ENCODE results near the gene NDUFV2.
"Not testable (repeated sequence)": the region's sequence is repeated elsewhere in the genome, so short reads cannot be mapped to it uniquely, and the experiment has no call there.

The NDUFV2 gene

DNA sequence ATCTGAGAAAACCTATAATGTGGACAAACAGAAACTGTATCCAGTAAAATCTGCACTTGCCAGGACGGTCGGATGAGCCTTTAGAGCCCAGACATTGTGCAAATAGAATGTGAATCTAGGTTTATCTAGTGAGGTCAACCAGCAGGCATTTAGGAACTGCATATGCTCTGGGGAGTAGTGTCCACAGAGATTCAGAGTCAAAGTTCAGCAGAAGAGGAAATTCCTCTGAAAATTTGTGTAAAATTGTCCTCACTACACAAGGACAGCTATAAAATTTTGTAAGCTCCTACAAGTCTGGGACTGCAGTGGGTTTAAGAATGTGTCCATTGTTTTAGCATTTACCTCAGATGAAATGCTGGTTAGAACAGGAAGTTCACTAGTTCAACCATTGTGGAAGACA, 9.8 kb upstream of the NDUFV2 start:
- DNase-seq = no peak

DNA sequence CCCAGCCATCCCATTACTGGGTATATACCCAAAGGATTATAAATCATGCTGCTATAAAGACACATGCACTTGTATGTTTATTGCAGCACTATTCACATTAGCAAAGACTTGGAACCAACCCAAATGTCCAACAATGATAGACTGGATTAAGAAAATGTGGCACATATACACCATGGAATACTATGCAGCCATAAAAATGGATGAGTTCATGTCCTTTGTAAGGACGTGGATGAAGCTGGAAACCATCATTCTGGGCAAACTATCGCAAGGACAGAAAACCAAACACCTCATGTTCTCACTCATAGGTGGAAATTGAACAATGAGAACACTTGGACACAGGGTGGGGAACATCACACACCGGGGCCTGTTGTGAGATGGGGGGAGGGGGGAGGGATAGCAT, 9.4 kb upstream of the NDUFV2 start:
- not testable (repeated sequence) for DNase-seq

DNA sequence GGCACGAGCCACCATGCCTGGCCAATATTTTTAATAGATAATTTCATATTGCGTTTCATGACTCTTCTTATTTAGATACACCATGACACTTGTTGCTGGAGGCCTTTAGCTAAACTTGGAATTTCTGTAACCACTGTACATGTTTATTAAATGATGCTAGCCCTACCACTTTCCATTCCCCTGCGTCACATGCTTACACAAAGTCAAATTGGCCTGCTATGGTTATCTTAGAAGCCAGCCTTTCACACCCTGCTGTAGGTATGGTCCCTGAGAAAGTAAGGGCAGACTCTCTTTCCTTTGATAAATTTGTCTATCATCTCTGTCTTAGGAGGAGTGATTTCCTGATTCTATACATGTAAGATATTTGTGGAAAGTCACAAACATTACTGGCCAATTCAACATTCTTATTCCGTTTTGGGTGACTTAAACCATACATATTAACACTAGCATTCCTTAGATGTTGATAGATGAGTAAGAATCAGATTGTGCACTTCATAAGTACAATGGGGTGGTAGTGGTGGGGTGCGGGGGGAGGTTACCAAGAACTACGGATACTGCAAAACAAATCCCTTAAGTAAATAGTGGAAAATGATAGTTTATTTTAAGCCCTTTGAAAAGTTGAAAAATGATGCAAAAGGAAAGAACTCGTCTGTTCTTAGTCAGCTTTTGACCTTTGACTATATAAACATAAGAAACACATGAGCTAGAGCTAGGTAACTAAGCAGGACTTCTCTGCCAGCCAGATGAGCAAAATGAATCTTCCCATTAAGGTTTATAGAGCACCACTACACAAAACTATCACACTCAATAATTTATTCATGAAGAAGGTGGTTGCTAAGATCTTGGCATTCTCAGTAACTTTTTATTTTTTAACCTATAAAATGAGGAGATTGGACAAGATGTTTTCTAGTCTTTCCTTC, 7.9 kb upstream of the NDUFV2 start:
- no peak for DNase-seq

DNA sequence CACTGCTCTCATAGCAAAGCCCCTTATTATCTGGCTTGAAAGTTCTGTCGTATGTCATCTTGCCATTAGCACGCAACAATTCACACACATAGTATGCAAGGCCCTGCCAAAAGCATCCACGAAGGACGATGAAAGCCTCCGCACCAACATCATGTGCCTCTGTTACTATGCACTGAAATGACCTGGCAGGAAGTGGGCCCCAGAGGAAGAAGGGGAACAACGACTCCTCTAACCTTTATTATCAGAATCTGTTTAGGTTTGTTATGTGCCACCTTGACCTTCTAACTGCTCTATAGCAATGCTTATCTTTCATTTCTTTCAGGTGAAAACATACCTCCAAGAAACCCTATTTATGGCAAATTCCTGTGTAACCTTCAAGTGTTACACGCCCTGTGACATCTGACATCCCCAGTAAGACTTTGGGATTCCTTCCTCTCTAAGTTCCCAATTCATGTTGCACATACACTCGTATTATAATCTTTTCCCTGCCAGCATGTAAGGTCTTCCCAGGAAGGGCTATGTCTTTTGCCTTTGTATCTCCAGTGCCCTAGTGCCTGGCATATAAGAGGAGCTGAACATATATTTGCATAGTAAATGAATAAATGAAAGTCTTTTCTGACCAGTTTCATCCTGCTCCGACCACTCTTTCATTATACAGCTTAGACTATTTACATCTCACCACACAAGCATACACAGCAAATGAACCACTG, 7.0 kb upstream of the NDUFV2 start:
- no peak for DNase-seq

DNA sequence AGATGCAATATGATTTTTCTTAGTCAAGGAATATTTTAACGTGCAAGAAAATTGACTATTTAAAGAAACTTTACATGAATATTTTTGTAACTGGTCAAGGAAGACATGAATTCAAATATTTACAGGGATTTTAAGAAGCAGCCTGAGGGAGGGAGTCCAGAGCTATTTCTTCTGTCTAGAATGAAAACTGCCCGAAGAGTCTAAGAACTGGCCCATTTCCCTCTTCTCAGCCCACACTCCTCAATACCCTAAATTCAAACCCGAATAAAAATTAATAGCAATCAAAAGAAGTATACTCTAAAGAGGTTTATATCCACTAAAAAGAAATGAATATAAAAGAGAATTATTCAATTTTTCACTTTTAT, 6.5 kb upstream of the NDUFV2 start:
- DNase-seq = no peak

DNA sequence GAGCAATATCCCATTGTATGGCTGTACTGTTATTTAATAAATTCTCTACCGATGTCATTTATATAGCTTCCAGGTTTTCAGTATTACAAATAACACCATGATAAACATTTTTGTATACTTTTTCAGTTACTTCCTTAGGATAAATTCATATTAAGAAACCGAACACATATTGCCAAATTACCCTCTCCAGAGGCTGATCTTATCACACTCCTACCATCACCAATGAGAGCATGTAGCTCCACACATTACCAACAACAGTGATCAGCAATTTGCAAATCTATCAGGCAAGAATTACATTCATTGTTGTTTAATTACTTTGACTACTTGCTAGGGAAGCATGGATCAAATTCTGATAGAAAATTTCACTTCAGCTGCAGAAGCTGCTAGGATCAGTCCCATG, 5.8 kb upstream of the NDUFV2 start:
- DNase-seq = no peak

DNA sequence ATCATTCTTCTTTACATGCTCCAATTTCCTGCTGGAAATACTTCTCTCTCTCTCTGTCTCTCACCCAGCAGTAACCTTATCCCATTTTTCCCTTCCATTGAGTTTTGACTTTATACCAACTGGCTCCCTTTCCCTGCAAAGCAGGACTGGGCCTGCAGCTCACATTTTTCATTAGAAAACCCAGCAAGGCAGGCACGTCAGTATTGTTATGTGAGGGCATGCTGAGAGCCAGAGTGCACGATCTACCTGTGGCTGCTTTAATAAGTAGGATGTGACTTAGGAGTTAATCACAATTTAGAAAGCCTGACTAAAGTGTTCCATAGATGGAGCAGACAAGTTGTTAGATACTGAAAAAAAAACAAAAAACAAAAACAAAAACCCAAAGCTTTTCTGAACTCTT, 5.2 kb upstream of the NDUFV2 start:
- no peak for DNase-seq

DNA sequence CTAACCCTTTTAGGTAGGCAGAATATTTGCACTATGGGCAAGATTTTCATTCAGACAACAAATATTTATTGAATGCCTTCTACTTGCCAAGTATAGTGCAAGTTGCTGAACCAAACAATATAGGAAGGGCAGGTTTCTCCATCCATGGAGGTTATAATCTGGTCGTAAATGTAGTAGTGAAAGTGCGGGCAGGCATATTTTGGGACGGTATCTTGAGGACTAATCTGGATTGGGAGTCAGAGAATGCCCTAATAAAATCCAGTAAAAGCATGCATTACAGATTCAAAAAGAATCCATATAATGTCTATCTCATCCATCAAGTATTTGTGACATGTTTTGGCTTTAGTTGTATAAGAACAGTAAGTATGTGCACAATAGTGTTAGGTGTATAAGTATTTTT, 1.7 kb upstream of the NDUFV2 start:
- no peak for DNase-seq

DNA sequence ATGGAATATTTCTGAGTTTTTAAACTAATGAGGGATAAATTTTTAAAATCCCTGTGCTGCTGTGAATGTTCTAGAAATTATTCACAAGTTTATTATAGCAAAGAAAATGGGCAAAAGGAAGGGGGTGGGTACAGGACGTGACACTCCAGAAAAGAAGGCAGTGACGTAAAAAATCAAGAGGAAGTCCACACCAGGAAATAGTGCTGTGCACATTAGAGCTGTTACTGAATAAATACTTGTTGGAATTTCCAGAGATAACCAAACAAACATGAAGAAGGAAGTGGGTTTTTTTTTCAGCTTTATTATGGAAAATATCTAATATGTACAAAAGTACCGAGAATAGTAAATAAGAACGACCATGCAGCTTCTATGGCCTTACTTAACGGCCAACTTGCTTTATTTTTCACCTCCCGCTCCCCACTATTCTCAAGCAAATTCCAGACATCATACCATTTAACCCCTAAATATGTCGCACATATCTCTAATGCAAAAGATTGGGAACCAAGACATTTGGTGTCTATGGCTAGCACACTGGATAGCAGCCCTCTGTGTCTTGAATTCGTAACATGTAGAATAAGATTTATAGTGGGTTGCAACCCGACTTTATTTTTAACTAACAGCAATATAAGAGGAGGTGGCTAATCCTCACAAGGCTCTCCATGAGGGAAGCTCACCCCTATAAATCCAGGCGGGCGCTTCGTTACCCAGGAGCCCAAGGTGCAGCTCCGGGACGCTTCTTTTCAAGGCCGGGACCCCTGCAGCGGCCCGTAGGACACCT, 580 bp upstream of the NDUFV2 start:
- DNase-seq = peak; percentile 45

DNA sequence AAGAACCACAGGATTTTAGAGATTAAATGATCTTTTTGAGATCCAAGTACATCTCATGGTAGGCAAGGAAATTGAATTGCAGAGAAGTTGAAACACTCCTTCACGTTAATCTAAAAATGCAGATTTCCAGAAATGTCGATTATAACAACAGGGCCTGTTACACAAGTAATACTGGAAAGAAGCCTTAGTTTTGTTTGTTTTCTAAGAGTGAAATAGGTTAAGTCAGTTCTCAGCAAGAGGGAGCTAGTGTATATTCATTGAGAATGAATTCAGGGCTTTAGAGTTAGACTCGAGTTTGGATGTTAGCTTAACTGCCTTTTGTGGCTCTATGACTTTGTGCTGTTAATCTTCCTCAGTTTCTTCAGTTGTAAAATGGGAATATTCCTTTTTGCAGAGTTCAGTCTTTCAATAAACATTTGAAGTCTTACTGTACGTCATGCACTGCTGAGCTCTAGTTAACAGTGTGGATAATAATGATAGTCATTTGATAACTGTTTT, 926 bp downstream of the NDUFV2 start:
- no peak for DNase-seq

DNA sequence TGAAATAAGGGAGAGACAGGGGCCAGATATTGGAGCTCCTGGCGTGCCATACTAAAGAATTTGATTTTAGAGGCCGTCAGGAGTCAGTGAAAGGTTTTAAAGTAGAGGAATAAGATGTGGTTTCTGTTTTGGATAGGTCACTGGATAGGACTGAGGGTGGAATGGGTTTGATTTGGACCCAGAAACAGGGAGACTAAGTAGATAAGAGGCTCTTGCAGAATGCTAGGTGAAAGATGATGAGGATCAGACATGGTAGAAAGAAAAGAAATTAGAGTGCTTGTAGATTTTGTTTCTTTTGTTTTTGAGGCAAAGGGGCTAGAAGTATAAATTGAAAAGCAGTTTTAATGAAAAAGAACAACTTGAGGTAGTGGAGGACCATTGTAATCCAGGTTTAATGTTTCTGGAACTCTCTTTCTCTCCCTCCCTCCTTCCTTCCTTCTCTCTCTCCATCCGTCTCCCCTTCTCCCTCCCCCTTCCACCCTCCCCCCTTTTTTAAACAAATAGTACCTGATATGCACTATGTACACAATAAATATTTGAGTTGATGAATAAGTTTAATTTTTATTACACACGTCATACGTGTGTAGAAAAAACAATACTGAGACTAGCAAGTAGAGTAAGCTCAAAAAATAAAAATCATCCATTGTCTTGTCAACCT, 1.9 kb downstream of the NDUFV2 start:
- DNase-seq = no peak

DNA sequence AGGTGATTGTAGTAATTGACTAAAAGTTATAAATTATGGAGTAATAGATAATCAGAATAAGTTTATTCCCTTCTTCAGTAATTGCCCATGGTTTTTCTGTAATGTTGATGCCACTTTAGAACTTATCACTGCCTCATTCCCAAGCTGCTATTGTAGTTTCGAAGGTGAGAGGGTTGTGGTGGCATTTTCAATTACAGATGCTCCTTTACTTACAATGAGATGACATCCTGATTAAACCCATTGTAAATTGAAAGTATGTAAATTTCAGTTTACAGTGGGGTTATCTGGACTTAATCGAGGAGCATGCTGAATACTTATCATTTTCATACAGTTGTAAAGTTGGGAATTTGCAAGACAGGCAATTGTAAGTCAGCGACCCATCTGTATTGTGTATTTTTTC, 2.9 kb downstream of the NDUFV2 start:
- DNase-seq = no peak

DNA sequence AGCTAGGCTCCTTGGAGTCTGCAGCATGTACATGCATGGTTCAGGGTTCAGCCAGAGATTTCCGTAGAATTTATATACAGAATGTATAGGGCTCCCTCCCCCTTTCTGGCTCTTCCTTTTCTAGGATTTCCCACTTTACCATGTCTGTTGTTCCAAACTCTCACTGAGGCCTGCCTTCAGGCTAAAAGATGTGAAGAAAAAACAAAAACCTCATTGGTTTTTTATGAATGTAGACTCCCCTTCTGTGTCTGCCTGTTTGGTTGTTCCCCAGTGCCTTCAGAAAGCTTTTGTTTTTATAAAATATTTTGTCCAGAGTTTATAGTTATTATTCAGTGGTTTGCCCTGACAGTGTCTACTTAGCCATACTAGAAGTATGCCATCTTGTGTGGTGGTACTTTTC, 3.6 kb downstream of the NDUFV2 start:
- no peak for DNase-seq

DNA sequence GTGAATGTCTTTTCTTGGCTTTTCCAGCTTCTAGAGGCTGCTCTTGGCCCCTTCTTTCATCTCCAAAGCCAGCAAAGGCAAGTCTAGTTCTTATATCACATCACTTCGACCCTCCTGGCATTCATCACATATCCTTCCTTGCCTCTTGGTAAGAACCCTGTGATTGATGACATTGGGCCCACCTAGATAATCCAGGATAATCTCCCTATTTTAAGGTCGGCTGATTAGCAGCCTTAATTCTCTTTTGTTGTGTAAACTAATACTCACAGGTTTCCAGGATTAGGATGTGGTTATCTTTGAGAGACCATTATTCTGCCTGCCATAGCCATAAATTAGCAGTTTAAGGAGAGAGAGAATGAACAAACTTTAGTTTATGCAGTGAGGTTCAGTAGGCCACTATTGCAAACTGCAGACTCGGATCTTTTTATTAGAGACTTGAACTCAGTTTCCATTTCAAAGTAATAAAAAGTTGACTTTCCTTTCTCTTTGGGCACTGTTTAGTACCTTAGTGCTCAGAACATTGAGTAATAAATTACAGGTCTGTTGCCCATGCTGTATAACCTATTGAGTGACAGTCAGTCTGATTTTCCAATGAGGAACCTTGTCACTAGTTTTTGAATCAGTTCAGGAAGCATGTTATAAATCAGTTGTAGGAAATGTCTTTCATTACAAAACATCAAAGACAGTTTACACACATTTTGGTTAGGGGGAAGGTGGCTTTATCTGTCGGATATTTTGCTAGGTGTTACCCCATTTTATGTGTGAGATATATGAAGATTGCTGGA, 4.5 kb downstream of the NDUFV2 start:
- no peak for DNase-seq

DNA sequence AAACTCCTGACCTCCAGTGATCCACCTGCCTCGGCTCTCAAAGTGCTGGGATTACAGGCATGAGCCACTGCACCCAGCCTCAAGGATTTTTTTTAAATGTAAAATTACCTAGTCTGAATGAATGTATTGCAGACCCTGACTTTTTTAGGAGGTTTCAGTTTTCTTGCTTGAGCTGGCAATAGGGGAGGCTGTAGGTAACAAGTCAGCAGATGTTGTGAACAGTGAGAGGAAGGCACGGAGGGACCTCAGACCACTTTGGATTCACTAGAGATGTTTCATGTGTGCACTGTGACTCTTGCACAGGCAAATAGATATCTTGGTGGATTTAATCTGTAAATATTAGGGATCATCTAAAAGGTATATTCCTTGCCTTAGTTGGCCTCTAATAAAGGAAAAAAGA, 6.4 kb downstream of the NDUFV2 start:
- no peak for DNase-seq

DNA sequence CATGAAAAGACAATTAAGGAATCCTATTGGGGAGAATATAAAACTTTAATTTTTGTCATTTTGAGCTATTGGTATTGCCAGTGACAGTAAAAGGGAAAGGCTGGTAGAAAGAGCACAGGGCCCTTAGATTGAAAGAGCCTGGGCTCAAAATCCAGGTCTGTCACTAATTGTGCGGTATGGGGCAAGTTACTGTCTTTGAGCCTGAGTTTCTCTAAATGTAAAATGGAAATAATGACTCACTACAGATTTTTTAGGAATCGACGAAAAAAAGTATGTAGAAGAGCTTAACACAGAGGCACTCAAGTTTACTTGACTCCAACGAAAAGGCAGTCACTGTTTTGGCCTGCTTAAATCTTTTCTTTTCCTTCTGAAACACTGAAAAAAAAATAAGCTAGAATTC, 7.0 kb downstream of the NDUFV2 start:
- no peak for DNase-seq

DNA sequence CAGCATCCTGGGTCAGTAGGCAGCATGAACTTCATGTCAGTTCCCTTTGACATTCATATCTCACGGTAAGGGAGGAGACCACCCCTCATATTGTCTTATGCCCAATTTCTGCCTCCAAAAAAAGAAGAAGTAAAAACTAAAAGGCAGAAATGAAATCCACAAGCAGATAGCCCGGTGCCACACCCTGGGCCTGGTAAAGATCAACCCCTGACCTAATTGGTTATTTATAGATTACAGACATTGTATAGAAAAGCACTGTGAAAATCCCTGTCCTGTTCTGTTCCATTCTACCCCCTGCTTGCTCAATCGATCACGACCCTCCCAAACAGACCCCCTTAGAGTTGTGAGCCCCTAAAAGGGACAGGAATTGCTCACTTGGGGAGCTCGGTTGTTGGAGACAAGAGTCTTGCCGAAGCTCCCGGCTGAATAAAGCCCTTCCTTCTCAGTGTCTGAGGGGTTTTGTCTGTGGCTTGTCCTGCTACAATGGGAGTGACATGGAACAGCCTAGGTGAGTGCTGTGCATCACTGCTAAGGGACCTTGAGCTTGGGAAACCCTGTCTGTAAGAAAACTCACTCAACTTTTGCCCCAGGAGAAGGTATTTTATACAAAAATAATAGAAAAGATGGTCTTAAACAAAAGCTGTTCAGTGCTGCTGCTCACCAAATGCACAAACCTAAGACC, 11.1 kb downstream of the NDUFV2 start:
- DNase-seq = no peak

DNA sequence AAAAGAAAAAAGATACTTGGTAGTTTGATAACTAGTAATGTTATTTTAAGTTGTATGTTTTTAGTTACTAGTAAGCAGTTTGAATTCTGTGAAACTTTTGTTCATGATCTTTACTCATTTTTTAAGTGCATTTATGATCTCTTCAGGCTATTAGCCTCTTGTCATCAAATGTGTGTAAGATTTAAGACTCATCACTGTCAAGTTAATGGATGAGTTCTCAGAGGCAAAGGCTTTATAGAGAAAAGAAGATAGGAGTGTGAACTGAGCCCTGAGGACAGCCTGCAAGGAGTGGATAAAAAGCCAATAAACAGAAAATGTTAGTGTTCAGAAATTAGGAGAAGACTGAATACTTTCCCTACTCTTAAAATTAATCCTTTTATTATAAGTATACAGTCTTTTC, 13.5 kb downstream of the NDUFV2 start:
- DNase-seq = no peak

DNA sequence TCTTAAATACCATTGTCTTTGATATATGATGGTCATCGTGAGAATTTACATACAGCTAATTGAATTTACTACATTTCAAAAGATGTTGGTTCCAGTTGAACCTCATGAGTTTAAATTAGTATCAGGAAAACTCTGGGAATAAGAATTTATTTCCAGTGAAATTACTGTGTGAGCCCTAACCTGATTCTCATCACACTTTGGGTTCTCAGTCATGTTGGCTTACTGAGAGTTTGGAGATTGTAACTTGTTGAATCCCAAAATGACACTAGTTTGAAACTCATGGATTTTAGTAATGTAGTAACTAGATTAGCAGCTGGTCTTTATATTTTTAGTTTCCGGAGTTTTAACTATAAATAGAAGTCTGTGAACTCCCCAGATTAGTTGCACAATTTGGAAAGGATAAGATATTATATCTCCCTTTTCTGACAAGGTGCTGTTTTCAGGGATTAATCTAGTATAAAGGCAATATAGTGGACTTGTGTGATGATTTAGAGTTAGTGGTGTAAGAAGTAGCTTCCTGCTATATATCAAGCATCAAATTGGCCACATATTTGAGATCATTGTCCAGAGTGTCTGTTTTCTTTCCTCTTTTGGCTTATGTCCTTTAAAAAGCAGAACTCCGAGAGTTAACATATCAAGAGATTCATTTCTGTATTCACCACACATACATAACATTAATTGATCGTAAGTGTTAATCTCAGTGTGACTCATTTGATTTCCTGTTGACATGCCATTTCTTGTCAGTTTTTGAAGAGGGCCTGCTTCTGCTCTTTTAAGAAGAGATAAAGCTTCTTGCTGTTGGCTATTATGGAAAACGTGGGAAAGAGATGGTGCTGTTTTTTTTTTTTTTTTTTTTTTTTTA, 15.7 kb downstream of the NDUFV2 start:
- DNase-seq = no peak

DNA sequence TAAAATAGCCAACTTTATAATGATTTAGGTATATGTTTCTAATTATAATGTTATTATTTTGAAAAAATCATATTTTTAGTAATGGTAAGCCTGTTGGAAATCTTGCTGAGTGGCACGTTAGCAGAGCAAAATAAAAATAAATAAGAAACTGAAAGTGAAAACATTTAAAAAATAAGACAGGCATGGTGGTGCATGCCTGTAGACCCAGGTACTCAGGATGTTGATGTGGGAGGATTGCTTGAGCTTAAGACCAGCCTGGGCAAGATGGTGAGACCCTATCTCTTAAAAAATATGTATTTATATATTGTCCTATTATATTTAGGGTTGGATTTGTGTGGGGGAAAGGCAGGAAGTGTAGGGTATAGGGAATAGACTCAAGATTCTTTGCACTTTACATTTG, 18.3 kb downstream of the NDUFV2 start:
- no peak for DNase-seq

DNA sequence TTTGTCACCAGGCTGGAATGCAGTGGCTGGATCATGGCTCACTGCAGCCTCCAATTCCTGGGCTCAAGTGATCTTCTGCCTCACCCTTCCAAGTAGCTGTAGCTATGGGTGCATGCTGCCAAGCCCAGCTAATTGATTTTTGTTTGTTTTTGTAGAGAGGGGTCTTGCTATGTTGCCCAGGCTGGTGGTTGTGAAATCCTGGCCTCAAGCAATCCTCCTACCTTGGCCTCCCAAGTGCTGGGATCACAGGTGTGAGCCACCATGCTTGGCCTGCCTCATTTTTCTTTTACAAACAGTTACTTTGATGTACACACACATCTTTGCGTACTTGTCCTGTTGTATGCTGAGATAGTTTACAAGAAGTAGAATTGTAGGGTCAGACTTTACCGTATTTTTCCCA, 21.0 kb downstream of the NDUFV2 start:
- no peak for DNase-seq

All from DMS153 (cell line).